Activated T-helper 2 cell treated with anti-CD3 and anti-CD28 coated beads, Interferon-gamma antibody, Interleukin-2, Interleukin-4, amounts not matched to agents 10 μg/mL and 5 μg/mL and 100 μg/mL, durations not matched to agents 14 hours and 24 hours and 36 hours (primary cell): ENCODE results near the gene PEA15. TPM values are rescaled to one million over a fixed set of nuclear protein-coding genes. Genes with fewer than 3 reads are reported as not detected.

ENCODE experiments used
- DNase-seq: peaks from one replicate; pipeline ENCODE4 v3.0.0; 2021; ENCODE audit warnings: low spot score
- H3K27ac Mint-ChIP-seq: one replicate; pipeline ENCODE4 v1.8.0; 2021; ENCODE audit warnings: mixed read lengths
- H3K27me3 Mint-ChIP-seq: one replicate; pipeline ENCODE4 v1.8.0; 2021; ENCODE audit warnings: low read depth, mixed read lengths
- H3K36me3 Mint-ChIP-seq: one replicate; pipeline ENCODE4 v1.8.0; 2021; ENCODE audit warnings: low read depth, mixed read lengths
- H3K4me1 Mint-ChIP-seq: one replicate; pipeline ENCODE4 v1.8.0; 2021; ENCODE audit warnings: low read depth, mixed read lengths
- H3K4me3 Mint-ChIP-seq: one replicate; pipeline ENCODE4 v1.8.0; 2021; ENCODE audit warnings: low read depth, mild to moderate bottlenecking, moderate library complexity, mixed read lengths
- H3K9me3 Mint-ChIP-seq: one replicate; pipeline ENCODE4 v1.8.0; 2021; ENCODE audit warnings: mixed read lengths
- intact Hi-C: fragments of 100-400 bp; cut with micrococcal nuclease; formaldehyde crosslinking; loops from one replicate; pipeline ENCODE4 v1.15.1; 2023
- total RNA-seq: library from RNA; stranded (reverse); gene quantifications from 2 replicates; pipeline ENCODE4 v1.2.3, GENCODE V29; 2022

The PEA15 gene
- total RNA-seq, 1 donor from 2014 or later: 61.7 TPM

GRCh38 chr1:160167580-160167979, 37.6 kb upstream of the PEA15 start:
- Mint-ChIP-seq H3K27me3 (peaks cover 8% of the 10 kb centered on the region), H3K4me3 (no peak overlapping the region), H3K4me1 (peaks cover 10% of the 10 kb centered on the region), H3K36me3 (no peaks in the 10 kb centered on the region), H3K9me3 (no peaks in the 10 kb centered on the region), H3K27ac (no peak overlapping the region)
- no peak for DNase-seq
- intact Hi-C loops: no loop called here

DNA sequence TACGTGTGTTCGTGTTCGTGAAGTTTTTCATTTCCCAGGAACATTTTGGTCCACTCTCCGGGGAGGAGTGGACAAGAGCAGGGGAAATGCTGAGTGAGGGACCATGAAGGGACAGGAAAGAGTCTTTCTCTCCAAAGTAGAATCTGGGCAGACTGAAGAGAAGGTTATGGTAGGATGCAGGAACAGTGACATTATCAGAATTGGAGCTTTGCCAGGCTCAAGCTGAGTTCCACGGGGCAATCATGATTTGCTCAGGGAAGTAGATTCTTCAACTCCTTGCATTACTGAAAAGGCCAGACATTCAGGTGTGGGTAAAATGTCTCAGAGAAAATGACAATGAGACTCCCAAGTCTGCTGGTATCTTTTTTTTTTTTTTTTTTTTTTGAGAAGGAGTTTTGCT, 37.2 kb upstream of the PEA15 start:
- H3K4me3 Mint-ChIP-seq: no peak overlapping the region
- H3K27me3 Mint-ChIP-seq: peaks cover 8% of the 10 kb centered on the region
- peaks cover 10% of the 10 kb centered on the region for H3K4me1 Mint-ChIP-seq
- intact Hi-C loops: no loop called here
- DNase-seq: no peak
- H3K9me3 Mint-ChIP-seq: no peaks in the 10 kb centered on the region
- no peak overlapping the region for H3K27ac Mint-ChIP-seq
- no peaks in the 10 kb centered on the region for H3K36me3 Mint-ChIP-seq

GRCh38 chr1:160168609-160169369, 36.4 kb upstream of the PEA15 start:
- Mint-ChIP-seq H3K27me3 (peaks cover 13% of the 10 kb centered on the region), H3K4me1 (peaks cover 10% of the 10 kb centered on the region), H3K9me3 (no peaks in the 10 kb centered on the region), H3K36me3 (no peaks in the 10 kb centered on the region), H3K4me3 (no peak overlapping the region), H3K27ac (peak overlapping the region; percentile 23)
- no peak for DNase-seq
- intact Hi-C loops: no loop called here

DNA sequence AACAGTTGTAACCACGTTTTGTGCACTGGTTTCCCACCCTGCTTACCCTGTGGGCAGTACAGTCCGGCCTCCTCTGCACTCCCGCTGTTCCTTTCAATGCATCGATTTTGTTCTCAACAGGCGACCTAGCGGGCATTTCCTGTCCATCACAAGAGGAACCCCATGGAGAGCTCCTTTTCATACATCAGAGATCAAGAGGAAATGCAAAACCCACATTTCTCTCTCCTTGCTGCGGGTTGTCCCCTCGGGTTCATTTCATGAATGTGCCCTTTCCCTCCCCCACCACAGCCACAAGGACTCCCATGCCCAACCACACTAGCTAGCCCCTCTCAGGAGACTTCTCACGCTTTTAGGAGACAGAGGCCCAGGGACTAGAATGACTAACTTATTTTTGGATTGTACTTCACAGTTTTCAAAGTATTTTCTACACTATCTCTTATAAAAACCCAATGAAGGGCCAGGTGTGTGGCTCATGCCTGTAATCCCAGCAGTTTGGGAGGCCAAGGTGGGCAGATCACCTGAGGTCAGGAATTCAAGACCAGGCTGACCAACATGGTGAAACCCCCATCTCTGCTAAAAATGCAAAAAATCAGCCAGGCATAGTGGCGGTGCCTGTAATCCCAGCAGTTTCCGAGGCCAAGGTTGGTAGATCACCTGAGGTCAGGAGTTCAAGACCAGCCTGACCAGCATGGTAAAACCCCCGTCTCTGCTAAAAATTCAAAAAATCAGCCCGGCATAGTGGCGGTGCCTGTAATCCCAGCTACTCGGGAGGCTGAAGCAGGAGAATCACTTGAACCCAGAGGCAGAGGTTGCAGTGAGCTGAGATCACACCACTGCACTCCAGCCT, 35.4 kb upstream of the PEA15 start:
- DNase-seq: no peak
- Mint-ChIP-seq H3K9me3 (no peaks in the 10 kb centered on the region), H3K4me1 (peaks cover 10% of the 10 kb centered on the region), H3K4me3 (no peak overlapping the region), H3K27me3 (peaks cover 12% of the 10 kb centered on the region), H3K36me3 (no peaks in the 10 kb centered on the region), H3K27ac (peak overlapping the region; percentile 23)
- intact Hi-C loops: no loop called here

DNA sequence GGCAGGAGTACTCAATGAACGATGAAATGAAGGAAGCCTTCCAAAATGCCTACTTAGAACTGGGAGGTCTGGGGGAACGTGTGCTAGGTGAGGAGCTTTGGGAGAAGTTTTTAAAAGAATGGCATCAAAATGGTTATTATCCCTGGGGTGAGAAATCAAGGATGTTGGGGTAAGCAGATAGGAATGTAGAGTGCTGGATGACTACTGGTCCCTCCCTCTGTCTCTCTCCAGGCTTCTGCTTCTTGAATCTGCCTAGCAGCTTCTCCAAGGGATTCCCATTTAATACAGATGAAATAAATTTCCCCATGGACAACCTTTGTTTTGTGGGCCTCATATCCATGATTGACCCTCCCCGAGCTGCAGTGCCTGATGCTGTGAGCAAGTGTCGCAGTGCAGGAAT, 33.8 kb upstream of the PEA15 start:
- Mint-ChIP-seq H3K9me3 (no peaks in the 10 kb centered on the region), H3K36me3 (no peaks in the 10 kb centered on the region), H3K4me3 (no peak overlapping the region), H3K27me3 (peaks cover 16% of the 10 kb centered on the region), H3K4me1 (peaks cover 10% of the 10 kb centered on the region), H3K27ac (no peak overlapping the region)
- no peak for DNase-seq
- intact Hi-C loops: no loop called here

DNA sequence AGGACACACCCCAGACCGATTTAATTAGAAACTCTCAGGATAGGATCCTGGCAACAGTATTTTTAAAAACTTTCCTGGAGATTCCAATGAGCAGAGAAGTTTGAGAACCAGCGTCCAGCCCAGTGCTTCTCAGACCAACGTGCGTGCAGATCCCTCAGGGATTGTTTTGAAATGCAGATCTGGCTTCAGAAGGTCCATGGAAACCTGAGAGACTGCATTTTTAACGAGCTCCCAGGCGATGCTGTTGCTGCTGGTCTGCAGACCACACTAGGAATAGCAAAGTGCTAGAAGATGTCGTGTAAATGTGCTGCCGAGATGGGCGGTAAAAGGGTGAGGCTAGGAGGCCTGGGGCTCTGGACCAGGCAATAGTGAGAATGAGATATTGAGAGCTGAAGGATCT, 33.2 kb upstream of the PEA15 start:
- no peak overlapping the region for H3K27ac Mint-ChIP-seq
- peaks cover 13% of the 10 kb centered on the region for H3K4me1 Mint-ChIP-seq
- H3K27me3 Mint-ChIP-seq: peaks cover 13% of the 10 kb centered on the region
- no peak for DNase-seq
- H3K9me3 Mint-ChIP-seq: no peaks in the 10 kb centered on the region
- no peak overlapping the region for H3K4me3 Mint-ChIP-seq
- intact Hi-C loops: no loop called here
- no peaks in the 10 kb centered on the region for H3K36me3 Mint-ChIP-seq

DNA sequence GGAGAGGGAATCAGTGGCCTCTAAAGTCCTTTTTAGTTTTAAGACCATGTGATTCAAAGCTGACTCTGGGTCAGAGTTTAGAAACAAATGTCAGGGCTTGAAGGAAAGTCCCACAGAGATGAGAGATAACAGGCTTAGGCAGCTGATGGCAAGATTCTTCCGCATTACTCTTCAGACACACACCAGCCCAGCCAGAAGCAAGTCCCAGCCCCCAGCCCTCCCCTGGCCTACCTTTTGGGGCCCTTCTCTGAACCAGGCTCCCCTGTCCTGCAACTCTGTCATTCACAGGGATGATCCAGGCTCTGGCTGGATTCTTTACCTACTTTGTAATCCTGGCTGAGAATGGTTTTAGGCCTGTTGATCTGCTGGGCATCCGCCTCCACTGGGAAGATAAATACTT, 28.0 kb upstream of the PEA15 start:
- H3K36me3 Mint-ChIP-seq: no peaks in the 10 kb centered on the region
- no peaks in the 10 kb centered on the region for H3K9me3 Mint-ChIP-seq
- H3K4me1 Mint-ChIP-seq: peaks cover 5% of the 10 kb centered on the region
- DNase-seq: no peak
- H3K27ac Mint-ChIP-seq: no peak overlapping the region
- peaks cover 24% of the 10 kb centered on the region for H3K27me3 Mint-ChIP-seq
- no peak overlapping the region for H3K4me3 Mint-ChIP-seq
- intact Hi-C loops: no loop called here

GRCh38 chr1:160177667-160178066, 27.5 kb upstream of the PEA15 start:
- Mint-ChIP-seq H3K4me1 (peaks cover 5% of the 10 kb centered on the region), H3K36me3 (no peaks in the 10 kb centered on the region)
- intact Hi-C loops: no loop called here

DNA sequence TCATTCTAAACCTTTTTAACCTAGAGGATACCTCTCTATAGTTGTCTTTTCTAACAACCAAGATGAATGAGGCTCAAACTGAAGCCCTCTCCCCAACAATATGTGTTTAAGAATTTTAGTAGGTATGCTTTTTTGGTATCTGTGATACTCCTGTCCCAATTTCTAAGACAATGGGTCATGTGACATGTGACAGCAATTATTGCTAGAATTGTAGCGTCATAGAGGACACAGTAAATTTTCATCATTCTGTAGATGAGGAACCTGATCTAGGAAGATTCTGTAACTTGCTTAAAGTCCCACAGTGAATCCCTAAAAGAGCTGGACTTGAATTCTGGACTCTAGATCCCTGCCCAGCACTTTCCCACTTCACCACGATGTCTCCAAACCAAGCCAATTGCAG, 26.5 kb upstream of the PEA15 start:
- DNase-seq: no peak
- Mint-ChIP-seq H3K4me3 (no peak overlapping the region), H3K27me3 (peaks cover 19% of the 10 kb centered on the region), H3K36me3 (no peaks in the 10 kb centered on the region), H3K27ac (no peak overlapping the region), H3K9me3 (no peaks in the 10 kb centered on the region), H3K4me1 (peaks cover 5% of the 10 kb centered on the region)
- intact Hi-C loops: no loop called here

More at GRCh38 chr1:160177667-160178066, 27.5 kb upstream of the PEA15 start:
- Mint-ChIP-seq H3K27ac (no peak overlapping the region), H3K27me3 (peaks cover 24% of the 10 kb centered on the region), H3K9me3 (no peaks in the 10 kb centered on the region), H3K4me3 (no peak overlapping the region)
- DNase-seq: no peak

- Mint-ChIP-seq H3K27ac (no peak overlapping the region), H3K9me3 (no peaks in the 10 kb centered on the region), H3K4me3 (no peak overlapping the region), H3K36me3 (no peaks in the 10 kb centered on the region), H3K4me1 (peaks cover 5% of the 10 kb centered on the region), H3K27me3 (peaks cover 19% of the 10 kb centered on the region)
- no peak for DNase-seq
- intact Hi-C loops: no loop called here
Observed at GRCh38 chr1:160179336-160179735, 25.8 kb upstream of the PEA15 start.

GRCh38 chr1:160186246-160186645, 18.9 kb upstream of the PEA15 start:
- Mint-ChIP-seq H3K4me3 (no peak overlapping the region), H3K9me3 (no peaks in the 10 kb centered on the region), H3K27ac (no peak overlapping the region), H3K36me3 (no peaks in the 10 kb centered on the region), H3K27me3 (peaks cover 10% of the 10 kb centered on the region), H3K4me1 (no peaks in the 10 kb centered on the region)
- DNase-seq: no peak
- intact Hi-C loops: no loop called here

DNA sequence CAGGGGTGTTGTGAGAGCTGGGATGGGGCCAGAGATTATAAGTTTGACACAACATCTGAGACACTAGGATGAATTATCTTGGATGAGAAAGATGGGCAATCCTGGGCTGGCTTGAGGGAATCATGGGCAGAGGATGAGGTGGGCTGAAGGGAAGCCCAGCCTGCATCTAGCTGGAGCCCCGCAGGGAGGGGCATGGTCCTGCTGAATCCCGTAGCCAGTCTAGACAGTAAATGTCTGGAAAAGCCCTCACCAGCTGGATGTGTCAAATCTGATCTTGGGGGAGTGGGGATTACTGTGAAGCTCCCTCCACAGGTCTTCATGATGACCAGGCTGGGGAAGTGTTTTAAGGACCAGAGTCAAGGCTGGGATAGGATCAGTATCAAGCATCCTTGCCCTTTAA, 18.5 kb upstream of the PEA15 start:
- Mint-ChIP-seq H3K27ac (no peak overlapping the region), H3K4me1 (no peaks in the 10 kb centered on the region), H3K36me3 (no peaks in the 10 kb centered on the region), H3K9me3 (no peaks in the 10 kb centered on the region), H3K27me3 (peaks cover 8% of the 10 kb centered on the region), H3K4me3 (no peak overlapping the region)
- intact Hi-C loops: no loop called here
- DNase-seq: no peak

GRCh38 chr1:160187407-160187806, 17.8 kb upstream of the PEA15 start:
- Mint-ChIP-seq H3K27ac (no peak overlapping the region), H3K4me3 (no peak overlapping the region), H3K27me3 (peaks cover 5% of the 10 kb centered on the region), H3K36me3 (no peaks in the 10 kb centered on the region), H3K4me1 (no peaks in the 10 kb centered on the region), H3K9me3 (no peaks in the 10 kb centered on the region)
- no peak for DNase-seq
- intact Hi-C loops: no loop called here
